ENCODE data around the gene ADAMTS3. TPM values are rescaled to one million over a fixed set of nuclear protein-coding genes. Genes with fewer than 3 reads are reported as not detected.
A peak's percentile ranks its signal among the peaks of the same experiment; 100 is the strongest.

The ADAMTS3 gene
- total and polyA plus RNA-seq, 5 donors from 2014 or later: 0.34 TPM; not detected in 4

DNA sequence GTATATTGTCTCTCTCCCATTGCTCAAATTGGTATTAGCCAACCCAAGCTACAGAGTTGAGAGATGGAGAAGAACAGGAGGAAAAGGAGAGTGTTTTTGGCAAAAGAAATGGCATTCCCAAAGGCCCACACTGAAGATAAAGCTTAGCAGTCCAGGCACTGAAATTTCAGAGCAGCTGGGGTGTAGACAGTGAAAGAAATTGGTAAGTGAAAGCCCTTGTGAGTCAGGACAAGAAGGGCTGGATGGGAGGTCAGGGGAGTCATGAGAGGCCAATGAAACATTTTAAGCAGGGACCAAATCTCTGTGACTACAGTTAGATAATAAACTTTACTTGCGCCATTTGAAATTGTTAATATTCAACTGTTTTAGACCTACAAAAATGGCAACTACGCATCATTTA, 177.7 kb downstream of the ADAMTS3 start:
- H3K27ac Mint-ChIP-seq: no peak overlapping the region
- peaks cover 0 to 2% (median 0%) of the 10 kb centered on the region in 7 donors for H3K9me3 Mint-ChIP-seq
- DNase-seq (no peak), ATAC-seq (ENCODE audit: low read depth in 2 of 2) (no peak)
- no peak overlapping the region for H3K4me3 Mint-ChIP-seq
- no peak overlapping the region for H3K4me3 ChIP-seq (ENCODE audit: low read depth, low read length)
- H3K4me1 Mint-ChIP-seq: no peaks in the 10 kb centered on the region
- no peak overlapping the region for H3K27ac ChIP-seq (ENCODE audit: insufficient read depth, low read length, poor library complexity, severe bottlenecking)
- H3K27me3 ChIP-seq (ENCODE audit: control insufficient read depth, insufficient read depth, low read length): no peaks in the 10 kb centered on the region
- H3K4me1 ChIP-seq (ENCODE audit: control insufficient read depth, insufficient read depth, low read length, poor library complexity, severe bottlenecking): no peaks in the 10 kb centered on the region
- H3K36me3 Mint-ChIP-seq: no peaks in the 10 kb centered on the region
- no peaks in the 10 kb centered on the region for H3K27me3 Mint-ChIP-seq
- H3K36me3 ChIP-seq (ENCODE audit: control insufficient read depth, insufficient read depth, low read length): no peaks in the 10 kb centered on the region
- no peaks in the 10 kb centered on the region for H3K9me3 ChIP-seq (ENCODE audit: control insufficient read depth in 2 of 2, low read length in 2 of 2)

DNA sequence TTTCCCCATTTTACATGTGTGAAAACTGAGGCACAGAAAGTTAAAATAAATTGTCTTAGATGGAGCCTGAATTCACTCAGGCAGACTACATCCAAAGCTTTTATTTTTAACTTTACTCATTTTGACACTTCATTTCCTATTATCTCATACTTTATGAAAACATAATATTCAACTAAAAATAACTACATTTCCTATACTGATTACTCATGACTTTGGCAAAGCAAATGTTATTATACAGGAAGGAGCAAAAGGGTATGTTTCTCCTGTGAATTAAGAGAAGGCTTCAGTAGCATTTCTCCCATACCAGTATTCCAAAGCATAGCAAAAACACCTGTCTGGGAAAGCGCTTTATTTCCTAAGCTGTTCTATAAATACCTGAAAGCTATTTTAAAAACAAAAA, 178.6 kb downstream of the ADAMTS3 start:
- no peak overlapping the region for H3K4me3 Mint-ChIP-seq
- DNase-seq (no peak), ATAC-seq (ENCODE audit: low read depth in 2 of 2) (no peak)
- no peaks in the 10 kb centered on the region for H3K9me3 ChIP-seq (ENCODE audit: control insufficient read depth in 2 of 2, low read length in 2 of 2)
- H3K36me3 ChIP-seq (ENCODE audit: control insufficient read depth, insufficient read depth, low read length): no peaks in the 10 kb centered on the region
- no peak overlapping the region for H3K27ac ChIP-seq (ENCODE audit: insufficient read depth, low read length, poor library complexity, severe bottlenecking)
- H3K4me1 ChIP-seq (ENCODE audit: control insufficient read depth, insufficient read depth, low read length, poor library complexity, severe bottlenecking): no peaks in the 10 kb centered on the region
- no peak overlapping the region for H3K27ac Mint-ChIP-seq
- H3K27me3 Mint-ChIP-seq: no peaks in the 10 kb centered on the region
- H3K4me1 Mint-ChIP-seq: no peaks in the 10 kb centered on the region
- H3K27me3 ChIP-seq (ENCODE audit: control insufficient read depth, insufficient read depth, low read length): no peaks in the 10 kb centered on the region
- H3K9me3 Mint-ChIP-seq: no peaks in the 10 kb centered on the region
- no peaks in the 10 kb centered on the region for H3K36me3 Mint-ChIP-seq
- H3K4me3 ChIP-seq (ENCODE audit: low read depth, low read length): no peak overlapping the region

- no peak for DNase-seq
- Histone ChIP-seq H3K4me3 (ENCODE audit: low read depth, low read length) (no peak overlapping the region), H3K9me3 (ENCODE audit: control insufficient read depth in 2 of 2, low read length in 2 of 2) (no peaks in the 10 kb centered on the region), H3K27me3 (ENCODE audit: control insufficient read depth, insufficient read depth, low read length) (no peaks in the 10 kb centered on the region), H3K36me3 (ENCODE audit: control insufficient read depth, insufficient read depth, low read length) (no peaks in the 10 kb centered on the region), H3K27ac (ENCODE audit: insufficient read depth, low read length, poor library complexity, severe bottlenecking) (no peak overlapping the region), H3K4me1 (ENCODE audit: control insufficient read depth, insufficient read depth, low read length, poor library complexity, severe bottlenecking) (no peaks in the 10 kb centered on the region)
- Mint-ChIP-seq H3K4me1 (no peaks in the 10 kb centered on the region), H3K4me3 (no peak overlapping the region), H3K36me3 (no peaks in the 10 kb centered on the region), H3K27ac (no peak overlapping the region), H3K9me3 (no peaks in the 10 kb centered on the region), H3K27me3 (no peaks in the 10 kb centered on the region)
- ATAC-seq (ENCODE audit: low read depth in 2 of 2): no peak
Measured at GRCh38 chr4:72388521-72388920, 180.5 kb downstream of the ADAMTS3 start.

GRCh38 chr4:72387959-72388358, 181.1 kb downstream of the ADAMTS3 start:
- H3K4me3 ChIP-seq (ENCODE audit: low read depth, low read length): no peak overlapping the region

GRCh38 chr4:72383439-72383838, 185.6 kb downstream of the ADAMTS3 start:
- Histone ChIP-seq H3K36me3 (ENCODE audit: control insufficient read depth, insufficient read depth, low read length) (no peaks in the 10 kb centered on the region), H3K27ac (ENCODE audit: insufficient read depth, low read length, poor library complexity, severe bottlenecking) (no peak overlapping the region), H3K4me1 (ENCODE audit: control insufficient read depth, insufficient read depth, low read length, poor library complexity, severe bottlenecking) (no peaks in the 10 kb centered on the region), H3K9me3 (ENCODE audit: control insufficient read depth in 2 of 2, low read length in 2 of 2) (no peaks in the 10 kb centered on the region), H3K4me3 (ENCODE audit: low read depth, low read length) (no peak overlapping the region), H3K27me3 (ENCODE audit: control insufficient read depth, insufficient read depth, low read length) (no peaks in the 10 kb centered on the region)
- H3K27me3 Mint-ChIP-seq: no peaks in the 10 kb centered on the region
- H3K4me3 Mint-ChIP-seq: no peak overlapping the region
- peak overlapping the region in 1 of 3 donors; percentile 20 for H3K27ac Mint-ChIP-seq
- H3K4me1 Mint-ChIP-seq: no peaks in the 10 kb centered on the region
- ATAC-seq (ENCODE audit: low read depth in 2 of 2) (no peak), DNase-seq (no peak)
- H3K36me3 Mint-ChIP-seq: no peaks in the 10 kb centered on the region
- peaks cover 0 to 3% (median 0%) of the 10 kb centered on the region in 7 donors for H3K9me3 Mint-ChIP-seq

More at GRCh38 chr4:72387959-72388358, 181.1 kb downstream of the ADAMTS3 start:
- ATAC-seq (ENCODE audit: low read depth in 2 of 2) (no peak), DNase-seq (no peak)
- Histone ChIP-seq H3K36me3 (ENCODE audit: control insufficient read depth, insufficient read depth, low read length) (no peaks in the 10 kb centered on the region), H3K9me3 (ENCODE audit: control insufficient read depth in 2 of 2, low read length in 2 of 2) (no peaks in the 10 kb centered on the region), H3K4me1 (ENCODE audit: control insufficient read depth, insufficient read depth, low read length, poor library complexity, severe bottlenecking) (no peaks in the 10 kb centered on the region), H3K27ac (ENCODE audit: insufficient read depth, low read length, poor library complexity, severe bottlenecking) (no peak overlapping the region), H3K27me3 (ENCODE audit: control insufficient read depth, insufficient read depth, low read length) (no peaks in the 10 kb centered on the region)
- H3K27me3 Mint-ChIP-seq: no peaks in the 10 kb centered on the region
- no peak overlapping the region for H3K4me3 Mint-ChIP-seq
- H3K9me3 Mint-ChIP-seq: no peaks in the 10 kb centered on the region
- H3K36me3 Mint-ChIP-seq: no peaks in the 10 kb centered on the region
- no peaks in the 10 kb centered on the region for H3K4me1 Mint-ChIP-seq
- no peak overlapping the region for H3K27ac Mint-ChIP-seq

GRCh38 chr4:72378901-72379300, 190.1 kb downstream of the ADAMTS3 start:
- Histone ChIP-seq H3K4me1 (ENCODE audit: control insufficient read depth, insufficient read depth, low read length, poor library complexity, severe bottlenecking) (no peaks in the 10 kb centered on the region), H3K4me3 (ENCODE audit: low read depth, low read length) (no peak overlapping the region), H3K27me3 (ENCODE audit: control insufficient read depth, insufficient read depth, low read length) (no peaks in the 10 kb centered on the region), H3K36me3 (ENCODE audit: control insufficient read depth, insufficient read depth, low read length) (no peaks in the 10 kb centered on the region), H3K9me3 (ENCODE audit: control insufficient read depth in 2 of 2, low read length in 2 of 2) (no peaks in the 10 kb centered on the region), H3K27ac (ENCODE audit: insufficient read depth, low read length, poor library complexity, severe bottlenecking) (no peak overlapping the region)
- DNase-seq: no peak
- peaks cover 0 to 3% (median 0%) of the 10 kb centered on the region in 7 donors for H3K9me3 Mint-ChIP-seq
- H3K27me3 Mint-ChIP-seq: no peaks in the 10 kb centered on the region
- no peaks in the 10 kb centered on the region for H3K4me1 Mint-ChIP-seq
- no peak overlapping the region for H3K4me3 Mint-ChIP-seq
- no peaks in the 10 kb centered on the region for H3K36me3 Mint-ChIP-seq
- H3K27ac Mint-ChIP-seq: no peak overlapping the region
- ATAC-seq (ENCODE audit: low read depth in 2 of 2): no peak

GRCh38 chr4:72377491-72378194, 191.4 kb downstream of the ADAMTS3 start:
- peaks cover 0 to 3% (median 0%) of the 10 kb centered on the region in 7 donors for H3K9me3 Mint-ChIP-seq
- DNase-seq (no peak), ATAC-seq (ENCODE audit: low read depth in 2 of 2) (no peak)
- no peaks in the 10 kb centered on the region for H3K27me3 Mint-ChIP-seq
- Histone ChIP-seq H3K9me3 (ENCODE audit: control insufficient read depth in 2 of 2, low read length in 2 of 2) (no peaks in the 10 kb centered on the region), H3K4me1 (ENCODE audit: control insufficient read depth, insufficient read depth, low read length, poor library complexity, severe bottlenecking) (no peaks in the 10 kb centered on the region), H3K4me3 (ENCODE audit: low read depth, low read length) (no peak overlapping the region), H3K27me3 (ENCODE audit: control insufficient read depth, insufficient read depth, low read length) (no peaks in the 10 kb centered on the region), H3K36me3 (ENCODE audit: control insufficient read depth, insufficient read depth, low read length) (no peaks in the 10 kb centered on the region), H3K27ac (ENCODE audit: insufficient read depth, low read length, poor library complexity, severe bottlenecking) (no peak overlapping the region)
- H3K4me3 Mint-ChIP-seq: no peak overlapping the region
- H3K27ac Mint-ChIP-seq: no peak overlapping the region
- no peaks in the 10 kb centered on the region for H3K36me3 Mint-ChIP-seq
- no peaks in the 10 kb centered on the region for H3K4me1 Mint-ChIP-seq

- Mint-ChIP-seq H3K27me3 (no peaks in the 10 kb centered on the region), H3K9me3 (no peaks in the 10 kb centered on the region), H3K4me1 (no peaks in the 10 kb centered on the region), H3K27ac (no peak overlapping the region), H3K36me3 (no peaks in the 10 kb centered on the region), H3K4me3 (no peak overlapping the region)
- Histone ChIP-seq H3K4me1 (ENCODE audit: control insufficient read depth, insufficient read depth, low read length, poor library complexity, severe bottlenecking) (no peaks in the 10 kb centered on the region), H3K36me3 (ENCODE audit: control insufficient read depth, insufficient read depth, low read length) (no peaks in the 10 kb centered on the region), H3K9me3 (ENCODE audit: control insufficient read depth in 2 of 2, low read length in 2 of 2) (no peaks in the 10 kb centered on the region), H3K4me3 (ENCODE audit: low read depth, low read length) (no peak overlapping the region), H3K27ac (ENCODE audit: insufficient read depth, low read length, poor library complexity, severe bottlenecking) (no peak overlapping the region), H3K27me3 (ENCODE audit: control insufficient read depth, insufficient read depth, low read length) (no peaks in the 10 kb centered on the region)
- ATAC-seq (ENCODE audit: low read depth in 2 of 2) (no peak), DNase-seq (no peak)
Measured at GRCh38 chr4:72376901-72377300, 192.1 kb downstream of the ADAMTS3 start.
